HepG2 (cell line): ENCODE data around the gene TK2. TPM values are rescaled to one million over a fixed set of nuclear protein-coding genes. Genes with fewer than 3 reads are reported as not detected.
"Not testable (repeated sequence)": the region's sequence is repeated elsewhere in the genome, so short reads cannot be mapped to it uniquely, and the experiment has no call there.

Experiments used
- ATAC-seq: fragments of 200-7000 bp; cut with Tn5 transposase; 3 replicates; pipeline ENCODE4 v1.9.1; 2020; ENCODE audit warnings: mild to moderate bottlenecking, moderate library complexity
- BruUV-seq: library from RNA; stranded (reverse); fragments of 400-500 nt; replicated peaks from 2 replicates; lab custom pipeline; 2021; lab: Mats Ljungman, UMichigan
- CTCF ChIA-PET: fragments of 300-600 bp; formaldehyde crosslinking; extraction: SDS; loops from one replicate; lab custom pipeline; 2021; ENCODE audit warnings: low total read pairs, inconsistent platforms, low intra/inter-chr PET ratio; lab: Yijun Ruan, JAX
- POLR2A ChIA-PET: fragments of 350-600 bp; sonication (Branson Sonifier 250); formaldehyde crosslinking; loops from one replicate; lab custom pipeline; 2020; ENCODE audit warnings: antibody characterized with exemption, inconsistent platforms; lab: Yijun Ruan, JAX
- DNase-seq: peaks from one replicate; pipeline ENCODE4 v3.0.0-alpha.2; 2015; ENCODE audit warnings: low spot score
- FAIRE-seq: peaks from 3 replicates; lab custom pipeline; 2011; peaks lifted over from hg19 to GRCh38; lab: Jason Lieb, UNC
- H2AFZ ChIP-seq: one replicate; pipeline ENCODE4 v1.6.1; 2011; ENCODE audit warnings: low read length, inconsistent platforms
- H3K27ac ChIP-seq: fragments of 300-600 bp; 3 replicates; pipeline ENCODE4 v1.8.0; 2011; ENCODE audit warnings: mixed run types, mild to moderate bottlenecking, mixed read lengths, low read length, inconsistent platforms; ENCODE audit not compliant: insufficient read depth; ENCODE audit errors: extremely low read length
- H3K27me3 ChIP-seq, 2 experiments: fragments of 200-600 bp in 1 of 2; 2 replicates in 1 of 2; 3 replicates in 1 of 2; pipeline versions ENCODE4 v1.6.0 to v1.8.0; 2011; ENCODE audit warnings: low read length in 2 of 2, mild to moderate bottlenecking in 2 of 2, moderate library complexity in 2 of 2, inconsistent platforms in 1 of 2; ENCODE audit not compliant: insufficient read depth in 2 of 2, control insufficient read depth in 1 of 2
- H3K36me3 ChIP-seq, 2 experiments: fragments of 200-600 bp in 1 of 2; replicated peaks in 1 of 2; 2 replicates in 1 of 2; 3 replicates in 1 of 2; pipeline versions ENCODE4 v1.5.1 to v1.8.0; 2011; ENCODE audit warnings: low read length in 2 of 2, inconsistent platforms in 1 of 2; ENCODE audit not compliant: insufficient read depth in 2 of 2, control insufficient read depth in 1 of 2
- H3K4me1 ChIP-seq: 2 replicates; pipeline ENCODE4 v1.5.1; 2012; ENCODE audit warnings: low read length, inconsistent platforms; ENCODE audit not compliant: insufficient read depth
- H3K4me2 ChIP-seq: 2 replicates; pipeline ENCODE4 v1.6.0; 2011; ENCODE audit warnings: low read depth, low read length, inconsistent platforms
- H3K4me3 ChIP-seq, 3 experiments: fragments of 200-600 bp in 1 of 3; sonication (generic), shearing (Covaris generic) in 1 of 3; replicated peaks in 1 of 3; 2 replicates each; pipeline ENCODE4 v1.5.1; 2011 to 2016; ENCODE audit warnings: low read length in 3 of 3, inconsistent platforms in 2 of 3, low read depth in 2 of 3, mild to moderate bottlenecking in 2 of 3, control low read depth in 1 of 3, mixed read lengths in 1 of 3; ENCODE audit not compliant: insufficient read depth in 1 of 3
- H3K79me2 ChIP-seq: one replicate; pipeline ENCODE4 v1.6.1; 2011; ENCODE audit warnings: low read length, inconsistent platforms; ENCODE audit not compliant: insufficient read depth
- H3K9ac ChIP-seq: 2 replicates; pipeline ENCODE4 v1.6.0; 2011; ENCODE audit warnings: mild to moderate bottlenecking, low read depth, low read length, inconsistent platforms; ENCODE audit not compliant: insufficient read depth
- H3K9me3 ChIP-seq: 2 replicates; pipeline ENCODE4 v1.5.1; 2012; ENCODE audit warnings: mild to moderate bottlenecking, low read length
- H4K20me1 ChIP-seq: 2 replicates; pipeline ENCODE4 v1.6.0; 2011; ENCODE audit warnings: inconsistent platforms, mild to moderate bottlenecking, low read length, moderate library complexity; ENCODE audit not compliant: insufficient read depth
- BHLHE40 ChIP-seq: IDR thresholded peaks from 2 replicates; pipeline ENCODE4 v1.6.1; 2011; ENCODE audit warnings: low read length, improper control_type of control experiment
- MAFF ChIP-seq: IDR thresholded peaks from 2 replicates; pipeline ENCODE4 v1.6.1; 2011; ENCODE audit warnings: low read depth, low read length, improper control_type of control experiment
- MAFK ChIP-seq, 2 experiments: IDR thresholded peaks in 1 of 2; conservative IDR thresholded peaks in 1 of 2; 2 replicates each; pipeline ENCODE4 v1.6.1; 2011; ENCODE audit warnings: improper control_type of control experiment in 2 of 2, low read length in 2 of 2
- ZNF7 ChIP-seq: IDR thresholded peaks from 2 replicates; pipeline ENCODE4 v1.6.1; 2016; ENCODE audit warnings: missing biosample characterization, missing genetic modification reagents
- WGBS: methylation state at CpG from one replicate; pipeline ENCODE4 v1.1.6; 2017; ENCODE audit warnings: low lambda C conversion rate; 5-methylcytosine and 5-hydroxymethylcytosine counted together
- in situ Hi-C: cut with HindIII; loops from 2 replicates; pipeline ENCODE4 v1.10.0; 2017; ENCODE audit warnings: low pct_unique_long_range_greater_than_20kb; ENCODE audit not compliant: extremely low pct_ligation_motif_present
- intact Hi-C: fragments of 100-400 bp; cut with micrococcal nuclease; formaldehyde crosslinking; loops from one replicate; pipeline ENCODE4 v1.10.0; 2022; ENCODE audit not compliant: unreplicated experiment
- polyA plus RNA-seq, 8 experiments: library from polyadenylated mRNA; depleted of rRNA in 3 of 8; stranded (reverse) in 7 of 8; unstranded in 1 of 8; fragments of >200 nt; fragmentation: Illumina TruSeq in 4 of 8; extraction: Trizol in 4 of 8; gene quantifications; 2 replicates each; pipeline versions ENCODE4 v1.2.1 to v1.2.3, GENCODE V29; 2011 to 2016; ENCODE audit warnings: low read depth in 4 of 8, missing spikeins in 1 of 8, mixed read lengths in 1 of 8; ENCODE audit not compliant: insufficient read depth in 1 of 8
- total RNA-seq, 5 experiments: library from RNA; depleted of rRNA; stranded (reverse); fragments of >200 nt; fragmentation: Illumina TruSeq; extraction: Trizol; gene quantifications; 2 replicates each; pipeline ENCODE4 v1.2.3, GENCODE V29; 2016; ENCODE audit warnings: low read depth in 1 of 5

The TK2 gene
- total and polyA plus RNA-seq, 2 of the 13 experiments (the other 11 are each of a cell fraction or from before 2014, with no cell fraction given), result 18.7 to 21.0 TPM

DNA sequence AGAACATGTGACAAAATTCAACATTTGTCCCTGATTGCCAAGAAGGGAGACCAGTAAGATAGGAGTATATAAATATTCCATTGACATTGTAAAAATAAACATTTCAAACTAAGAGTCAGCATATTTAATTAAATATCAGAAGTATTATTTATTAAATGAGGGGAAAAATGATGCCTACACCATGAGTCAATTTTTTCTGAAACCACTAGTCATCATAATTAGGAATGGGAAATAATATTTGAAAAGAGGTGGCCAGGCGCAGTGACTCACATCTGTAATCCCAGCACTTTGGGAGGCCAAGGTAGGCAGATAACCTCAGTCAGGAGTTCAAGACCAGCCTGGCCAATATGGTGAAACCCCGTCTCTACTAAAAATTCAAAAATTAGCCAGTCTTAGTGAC lies 18.4 kb upstream of the TK2 start:
- BruUV-seq, result no TSS peak
- Histone ChIP-seq H3K9me3 (no peaks in the 10 kb centered on the region), H3K4me2 (no peak overlapping the region), H3K27me3 (no peaks in the 10 kb centered on the region), H2AFZ (no peak overlapping the region), H3K27ac (no peak overlapping the region), H3K4me1 (no peaks in the 10 kb centered on the region), H4K20me1 (0 out of 2 replicates have a peak, but pooled peaks cover 1% of the 10 kb centered on the region), H3K79me2 (no peaks in the 10 kb centered on the region), H3K36me3 (peaks cover 5 to 14% of the 10 kb centered on the region in 2 experiments; a peak in 4 of 5 replicates), H3K9ac (no peak overlapping the region), H3K4me3 (no peak overlapping the region)
- ATAC-seq, result no peak
- ChIA-PET CTCF (no interaction called here), POLR2A (no interaction called here)
- TF ChIP-seq MAFF (peak; percentile 21; the same call in 1 of the 2 replicates), MAFK (conservative IDR thresholded peaks at IDR 0.05 in 1 of 2, IDR thresholded peaks at IDR 0.05 in 1 of 2; ENCODE audit: low read length in 2 of 2) (peak in 1 of 2 experiments; percentile 24; a peak in 1 of 4 replicates), ZNF7 (CRISPR knock-in tag) (no peak), BHLHE40 (no peak)
- intact Hi-C loops (no loop called here), in situ Hi-C loops (no loop called here)
- no peak for FAIRE-seq
- DNase-seq, result no peak
- 100% methylated on average over 2 of the region's 2 CpGs for WGBS

DNA sequence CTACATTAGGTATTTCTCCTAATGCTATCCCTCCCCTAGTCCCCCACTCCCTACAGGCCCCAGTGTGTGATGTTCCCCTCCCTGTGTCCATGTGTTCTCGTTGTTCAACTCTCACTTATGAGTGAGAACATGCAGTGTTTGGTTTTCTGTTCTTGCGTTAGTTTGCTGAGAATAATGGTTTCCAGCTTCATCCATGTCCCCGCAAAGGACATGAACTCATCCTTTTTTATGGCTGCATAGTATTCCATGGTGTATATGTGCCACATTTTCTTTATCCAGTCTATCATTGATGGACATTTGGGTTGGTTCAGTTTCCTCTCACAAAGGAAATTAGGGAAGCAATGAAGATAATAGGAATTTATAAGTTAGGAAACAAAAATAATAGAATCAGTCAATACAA lies 17.3 kb upstream of the TK2 start:
- H3K4me2 ChIP-seq, H3K27ac ChIP-seq, FAIRE-seq, H3K79me2 ChIP-seq, H2AFZ ChIP-seq, CTCF ChIA-PET, H3K4me3 ChIP-seq, DNase-seq, BruUV-seq, H3K9ac ChIP-seq, POLR2A ChIA-PET, H4K20me1 ChIP-seq, intact Hi-C loops, H3K4me1 ChIP-seq, ATAC-seq, in situ Hi-C loops, H3K27me3 ChIP-seq, H3K9me3 ChIP-seq: not testable (repeated sequence)
- WGBS, result 97% methylated on average over 3 of the region's 3 CpGs
- peaks cover 5 to 20% of the 10 kb centered on the region in 2 experiments; a peak in 4 of 5 replicates for H3K36me3 ChIP-seq
